Lower leg skin (tissue), 4 donors: ENCODE results near the gene UBE2E2. TPM values are rescaled to one million over a fixed set of nuclear protein-coding genes. Genes with fewer than 3 reads are reported as not detected.

Experiments
- DNase-seq, 2 donors: peaks; one replicate each; pipeline ENCODE4 v3.0.0-alpha.2; 2019; ENCODE audit warnings: low spot score in 2 of 2
- H3K4me3 ChIP-seq: fragments of 200-600 bp; sonication (generic); 2 replicates; pipeline ENCODE4 v1.5.1; 2017; ENCODE audit warnings: mild to moderate bottlenecking, low read depth; ENCODE audit not compliant: poor library complexity, severe bottlenecking
- CTCF ChIP-seq, 3 donors: fragments of 450-650 bp; IDR thresholded peaks; one replicate each; pipeline ENCODE4 v1.5.1; 2016; ENCODE audit warnings: antibody characterized with exemption in 3 of 3, mild to moderate bottlenecking in 3 of 3, moderate library complexity in 2 of 3
- POLR2A ChIP-seq, 2 donors: fragments of 450-650 bp; IDR thresholded peaks; one replicate each; pipeline ENCODE4 v1.6.1; 2016 to 2017; ENCODE audit warnings: antibody characterized with exemption in 2 of 2, mild to moderate bottlenecking in 1 of 2, moderate library complexity in 1 of 2
- WGBS, 2 donors: methylation state at CpG; one replicate each; pipeline ENCODE4 v1.1.5; 2018; 5-methylcytosine and 5-hydroxymethylcytosine counted together
- intact Hi-C: fragments of 100-400 bp; cut with DNase I; formaldehyde crosslinking; loops from one replicate; pipeline ENCODE4 v1.15.0; 2023; ENCODE audit warnings: low total_unique reads
- total RNA-seq, 4 donors: library from RNA; depleted of rRNA; stranded (reverse); fragments of >200 nt; gene quantifications; one replicate each; pipeline ENCODE4 v1.1.0, GENCODE V29; 2016

Gene UBE2E2
- total RNA-seq, 4 donors from 2014 or later, result 20.0 to 54.7 (median 33.3) TPM

GRCh38 chr3:23637339-23637738 is 434.2 kb downstream of the UBE2E2 start:
- intact Hi-C loops, result no loop called here
- WGBS, 2 donors, result 99% methylated on average over 3 of the region's 3 CpGs
- no peak for TF ChIP-seq CTCF (IDR thresholded peaks at IDR 0.05)
- TF ChIP-seq POLR2A (IDR thresholded peaks at IDR 0.05), result no peak
- no peak for DNase-seq
- H3K4me3 ChIP-seq, result no peak overlapping the region

GRCh38 chr3:23640471-23641146 is 437.5 kb downstream of the UBE2E2 start:
- no peak for DNase-seq
- intact Hi-C loops, result no loop called here

More at GRCh38 chr3:23640471-23641146, 437.5 kb downstream of the UBE2E2 start:
- TF ChIP-seq POLR2A (IDR thresholded peaks at IDR 0.05), result no peak
- no peak for TF ChIP-seq CTCF (IDR thresholded peaks at IDR 0.05)
- WGBS, 2 donors, result 14 to 26% methylated on average over 1 of the region's 1 CpG
- no peak overlapping the region for H3K4me3 ChIP-seq
